ENCODE measurements around the gene IGF2BP1. TPM values are rescaled to one million over a fixed set of nuclear protein-coding genes. Genes with fewer than 3 reads are reported as not detected.
"Not testable (repeated sequence)": the region's sequence is repeated elsewhere in the genome, so short reads cannot be mapped to it uniquely, and the experiment has no call there.

The IGF2BP1 gene
- total RNA-seq, 2 donors from 2014 or later, result 0.32 to 0.50 TPM

DNA sequence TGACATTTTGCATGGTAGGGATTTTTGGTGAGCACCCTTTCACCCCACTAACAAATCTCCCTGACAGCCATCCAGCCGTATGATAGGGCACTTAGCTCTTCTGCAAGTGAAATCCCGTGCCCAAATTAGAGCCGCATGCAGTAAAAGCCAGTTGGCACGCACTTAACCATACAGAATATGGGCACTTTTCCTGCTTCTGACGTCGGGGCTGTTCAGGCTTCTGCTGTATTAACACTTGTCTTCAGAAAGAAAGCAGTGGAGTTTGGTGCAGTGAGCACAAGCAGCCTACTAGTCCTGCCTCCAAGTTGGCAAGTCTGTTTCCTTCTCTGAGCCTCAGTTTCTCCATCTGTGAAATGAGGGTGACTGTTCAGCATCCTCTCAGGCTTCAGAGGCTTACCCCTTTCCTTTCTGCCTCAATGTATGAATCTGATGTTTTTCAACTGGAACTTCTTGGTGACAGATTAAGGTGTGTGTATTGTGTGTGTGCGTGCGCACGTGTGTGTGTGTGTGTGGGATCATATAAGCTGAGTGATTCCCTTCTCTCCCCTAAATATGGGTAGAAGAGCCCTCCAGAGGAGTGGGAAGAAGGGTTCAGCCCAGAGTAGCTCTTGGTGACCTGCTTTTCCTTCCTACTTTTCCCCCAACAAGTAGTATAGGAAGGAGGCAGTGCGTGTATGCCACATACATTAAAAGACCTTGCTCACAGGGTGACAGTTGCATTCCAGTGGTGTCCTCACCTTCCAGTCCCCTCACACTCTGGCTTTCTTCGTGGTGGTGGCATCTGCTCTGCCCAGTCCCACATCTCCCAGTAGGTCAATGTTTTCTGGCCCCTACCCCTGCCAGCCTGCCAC is 19.0 kb downstream of the IGF2BP1 start:
- ATAC-seq (replicated peaks in 1 of 2), result no peak
- no peak for DNase-seq
- H3K4me1 Mint-ChIP-seq (ENCODE audit: low read depth), result no peaks in the 10 kb centered on the region
- no peaks in the 10 kb centered on the region for H3K9me3 Mint-ChIP-seq
- no peaks in the 10 kb centered on the region for H3K36me3 Mint-ChIP-seq (ENCODE audit: insufficient read depth in 2 of 2)
- H3K27me3 Mint-ChIP-seq (ENCODE audit: low read depth), result peaks cover 45% of the 10 kb centered on the region
- no peak overlapping the region for H3K4me3 Mint-ChIP-seq
- no peak overlapping the region for H3K27ac Mint-ChIP-seq

DNA sequence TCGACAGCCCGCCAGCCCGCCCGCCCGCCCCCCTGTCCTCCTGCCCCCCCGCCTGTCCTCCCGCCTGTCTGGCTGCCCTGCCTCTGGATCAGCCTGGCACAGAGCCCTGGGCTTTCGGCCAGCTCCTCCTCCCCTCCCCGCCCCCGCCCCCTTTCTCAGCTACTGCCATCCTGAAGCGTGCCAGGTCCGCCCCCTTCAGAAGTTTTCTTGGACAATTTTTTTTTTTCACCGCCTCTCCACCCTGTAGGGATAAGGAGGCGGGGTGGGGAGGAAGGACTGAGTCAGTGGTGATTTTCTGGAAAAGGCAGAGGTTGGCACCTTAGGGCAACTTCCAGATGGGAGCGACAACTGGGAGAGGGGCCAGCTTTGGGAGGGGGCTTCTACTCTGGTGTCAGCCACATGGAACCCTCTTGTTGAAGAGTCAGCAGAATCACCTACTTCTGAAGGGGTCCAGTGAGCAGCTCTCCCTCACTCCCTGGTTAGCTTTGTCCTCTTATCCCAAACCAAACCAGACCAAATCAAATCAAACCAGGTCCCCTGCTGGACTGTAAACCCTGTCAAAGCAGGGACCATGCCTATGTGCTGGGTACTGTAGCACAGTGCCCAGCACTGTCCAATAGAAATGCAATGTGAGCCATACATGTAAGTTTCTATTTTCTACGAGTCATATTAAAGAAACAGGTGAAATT is 19.7 kb downstream of the IGF2BP1 start:
- no peaks in the 10 kb centered on the region for H3K9me3 Mint-ChIP-seq
- peaks cover 39% of the 10 kb centered on the region for H3K27me3 Mint-ChIP-seq (ENCODE audit: low read depth)
- H3K4me3 Mint-ChIP-seq, result no peak overlapping the region
- no peak for ATAC-seq (replicated peaks in 1 of 2)
- no peak overlapping the region for H3K27ac Mint-ChIP-seq
- H3K4me1 Mint-ChIP-seq (ENCODE audit: low read depth), result no peaks in the 10 kb centered on the region
- DNase-seq, result no peak
- no peaks in the 10 kb centered on the region for H3K36me3 Mint-ChIP-seq (ENCODE audit: insufficient read depth in 2 of 2)

DNA sequence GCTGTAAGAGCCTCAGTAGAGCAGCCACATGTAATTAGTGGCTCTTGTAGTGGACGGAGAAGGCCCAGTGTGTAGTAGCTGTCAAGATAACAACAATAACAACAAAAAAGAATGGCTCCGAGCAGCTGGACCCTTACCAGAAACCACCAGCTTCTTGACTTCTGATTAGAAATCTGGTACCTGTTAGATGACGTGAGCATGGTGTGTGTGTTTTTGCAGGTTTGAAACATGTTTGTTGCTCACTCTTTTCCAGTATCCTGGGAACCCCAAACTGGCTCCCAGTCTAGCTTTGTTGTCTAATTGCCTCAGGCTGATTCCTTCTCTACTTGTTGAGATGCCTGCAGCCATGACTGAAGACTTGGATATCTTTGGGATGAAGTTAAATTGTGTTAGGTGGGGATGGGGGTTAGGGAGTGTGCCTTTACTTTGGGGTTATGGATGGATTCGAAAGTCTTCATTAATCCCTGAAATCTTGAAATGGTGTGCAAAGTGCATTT is 21.0 kb downstream of the IGF2BP1 start:
- no peak overlapping the region for H3K27ac Mint-ChIP-seq
- no peaks in the 10 kb centered on the region for H3K9me3 Mint-ChIP-seq
- H3K27me3 Mint-ChIP-seq (ENCODE audit: low read depth), result peaks cover 27% of the 10 kb centered on the region
- no peaks in the 10 kb centered on the region for H3K36me3 Mint-ChIP-seq (ENCODE audit: insufficient read depth in 2 of 2)
- H3K4me3 Mint-ChIP-seq, result no peak overlapping the region
- DNase-seq (no peak), ATAC-seq (replicated peaks in 1 of 2) (no peak)
- H3K4me1 Mint-ChIP-seq (ENCODE audit: low read depth), result no peaks in the 10 kb centered on the region

DNA sequence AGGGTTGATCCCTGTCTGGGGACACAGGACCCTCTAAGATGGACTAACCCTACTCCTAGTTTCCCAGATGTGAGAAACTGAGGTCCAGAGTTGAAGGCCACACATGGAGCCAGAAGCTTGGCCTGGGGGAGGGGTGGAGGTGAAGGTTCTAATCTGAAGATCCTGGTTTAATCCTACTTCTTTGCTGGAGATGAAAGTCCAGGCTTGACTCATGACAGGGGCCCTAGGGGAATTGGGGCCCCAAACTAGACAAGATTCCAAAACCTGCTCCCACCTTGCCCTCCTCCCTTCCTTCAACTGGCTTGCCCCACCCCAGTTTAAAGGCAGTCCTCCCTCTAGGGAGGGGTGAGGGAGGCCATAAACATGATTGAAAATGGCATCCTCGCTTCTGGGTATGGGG is 21.6 kb downstream of the IGF2BP1 start:
- H3K4me3 Mint-ChIP-seq, result no peak overlapping the region
- H3K27ac Mint-ChIP-seq, result no peak overlapping the region
- no peaks in the 10 kb centered on the region for H3K36me3 Mint-ChIP-seq (ENCODE audit: insufficient read depth in 2 of 2)
- DNase-seq (no peak), ATAC-seq (replicated peaks in 1 of 2) (no peak)
- no peaks in the 10 kb centered on the region for H3K4me1 Mint-ChIP-seq (ENCODE audit: low read depth)
- H3K9me3 Mint-ChIP-seq, result no peaks in the 10 kb centered on the region
- peaks cover 26% of the 10 kb centered on the region for H3K27me3 Mint-ChIP-seq (ENCODE audit: low read depth)

DNA sequence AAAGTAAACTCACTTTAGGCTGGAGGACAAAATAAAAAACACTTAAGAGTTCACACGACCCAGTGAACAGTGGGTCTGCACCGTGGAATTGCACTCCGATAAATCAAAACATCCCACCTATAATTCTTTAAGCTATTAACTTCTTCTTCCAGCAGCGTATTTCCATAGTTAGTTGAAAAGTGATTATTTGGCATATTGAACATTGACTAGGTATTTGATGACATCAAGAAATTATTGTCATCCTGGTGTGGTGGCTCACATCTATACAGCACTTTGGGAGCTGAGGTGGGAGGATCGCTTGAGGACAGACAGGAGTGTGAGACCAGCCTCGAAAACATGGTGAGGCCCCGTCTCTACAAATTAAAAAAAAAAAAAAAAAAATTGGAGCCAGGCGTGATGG is 23.4 kb downstream of the IGF2BP1 start:
- ATAC-seq (replicated peaks in 1 of 2) (no peak), DNase-seq (no peak)
- Mint-ChIP-seq H3K4me1 (ENCODE audit: low read depth) (no peaks in the 10 kb centered on the region), H3K4me3 (no peak overlapping the region), H3K27ac (no peak overlapping the region), H3K27me3 (ENCODE audit: low read depth) (peaks cover 10% of the 10 kb centered on the region), H3K36me3 (ENCODE audit: insufficient read depth in 2 of 2) (no peaks in the 10 kb centered on the region), H3K9me3 (no peaks in the 10 kb centered on the region)

DNA sequence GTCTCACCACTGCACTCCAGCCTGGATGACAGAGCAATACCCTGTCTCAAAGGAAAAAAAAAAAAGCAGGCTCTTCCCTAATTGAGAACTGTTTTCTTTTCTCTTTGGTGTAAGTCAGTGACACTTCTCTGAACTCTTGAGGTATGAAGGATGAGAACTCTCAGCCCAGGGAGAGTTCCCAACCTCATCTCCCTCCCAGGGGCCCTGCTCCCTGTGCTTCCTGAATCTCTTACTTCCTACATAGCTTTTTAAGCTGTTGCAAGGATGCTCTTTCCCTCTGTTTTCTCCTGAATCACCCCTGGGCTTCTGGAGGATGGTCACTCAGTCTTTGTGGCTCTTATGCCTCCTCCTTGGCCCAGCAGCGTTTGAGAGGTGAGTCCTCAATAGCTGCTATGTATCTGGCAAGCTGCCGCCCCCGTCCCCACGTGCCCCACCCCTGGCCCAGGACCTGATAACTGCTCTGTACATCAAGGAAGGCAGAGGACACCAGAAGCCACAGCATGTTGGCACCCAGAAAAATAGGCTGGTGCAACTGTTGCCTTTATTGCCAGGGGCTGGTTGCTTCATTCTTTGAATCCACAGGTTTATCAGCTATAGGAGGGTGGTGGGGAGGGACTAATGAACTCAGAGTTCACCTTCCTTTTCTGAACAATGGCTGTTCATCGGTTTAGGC is 24.0 kb downstream of the IGF2BP1 start:
- DNase-seq (no peak), ATAC-seq (replicated peaks in 1 of 2) (no peak)
- no peaks in the 10 kb centered on the region for H3K36me3 Mint-ChIP-seq (ENCODE audit: insufficient read depth in 2 of 2)
- no peak overlapping the region for H3K27ac Mint-ChIP-seq
- no peaks in the 10 kb centered on the region for H3K4me1 Mint-ChIP-seq (ENCODE audit: low read depth)
- H3K4me3 Mint-ChIP-seq, result no peak overlapping the region
- no peaks in the 10 kb centered on the region for H3K9me3 Mint-ChIP-seq
- H3K27me3 Mint-ChIP-seq (ENCODE audit: low read depth), result peaks cover 4% of the 10 kb centered on the region

DNA sequence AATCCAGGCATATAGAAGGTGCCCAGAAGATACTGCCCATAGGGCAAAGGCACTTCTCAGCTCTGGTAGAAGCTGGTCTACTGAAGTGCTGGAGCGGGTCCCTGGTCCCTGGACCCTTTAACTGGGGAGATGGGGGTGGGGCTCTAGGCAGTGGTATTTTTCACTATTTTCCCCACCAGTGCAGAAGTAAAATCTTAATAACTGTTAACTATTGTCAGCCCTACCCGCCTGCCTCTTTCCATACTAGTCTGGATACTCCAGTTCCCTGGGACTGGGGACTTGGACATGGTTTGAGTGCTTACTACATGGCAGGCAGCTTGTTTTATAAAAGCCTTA is 24.6 kb downstream of the IGF2BP1 start:
- DNase-seq (no peak), ATAC-seq (replicated peaks in 1 of 2) (no peak)
- Mint-ChIP-seq H3K27ac (no peak overlapping the region), H3K27me3 (ENCODE audit: low read depth) (no peaks in the 10 kb centered on the region), H3K9me3 (no peaks in the 10 kb centered on the region), H3K36me3 (ENCODE audit: insufficient read depth in 2 of 2) (no peaks in the 10 kb centered on the region), H3K4me3 (no peak overlapping the region), H3K4me1 (ENCODE audit: low read depth) (no peaks in the 10 kb centered on the region)

DNA sequence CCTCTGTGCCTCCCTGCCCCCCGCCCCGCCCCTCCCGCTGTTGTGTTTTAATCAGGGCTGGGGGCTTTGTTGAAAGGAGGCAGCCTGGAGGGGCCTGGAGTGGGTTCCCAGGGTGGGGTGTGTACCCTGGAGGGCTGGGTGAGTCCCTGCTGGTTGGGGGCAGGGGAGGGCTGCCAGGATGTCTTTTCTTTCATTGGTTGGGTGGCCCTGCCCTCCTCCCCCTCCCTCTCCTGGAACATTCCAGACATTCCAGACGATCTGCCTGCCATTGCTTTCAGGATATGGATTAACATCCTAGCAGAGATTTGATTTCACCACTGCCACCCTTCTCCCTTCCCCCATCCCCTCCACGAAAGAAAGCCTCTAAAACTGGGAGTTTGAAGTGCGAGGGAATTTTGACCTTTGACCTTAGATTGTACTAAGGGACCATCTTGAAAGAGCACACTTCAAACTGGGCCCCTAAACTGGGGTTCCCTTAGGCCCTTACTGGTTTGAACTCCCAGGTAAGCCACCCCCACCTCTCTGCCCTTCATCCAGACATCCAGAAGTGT is 25.3 kb downstream of the IGF2BP1 start:
- no peaks in the 10 kb centered on the region for H3K4me1 Mint-ChIP-seq (ENCODE audit: low read depth)
- no peaks in the 10 kb centered on the region for H3K27me3 Mint-ChIP-seq (ENCODE audit: low read depth)
- no peaks in the 10 kb centered on the region for H3K9me3 Mint-ChIP-seq
- ATAC-seq (replicated peaks in 1 of 2), result no peak
- H3K4me3 Mint-ChIP-seq, result no peak overlapping the region
- no peak for DNase-seq
- no peaks in the 10 kb centered on the region for H3K36me3 Mint-ChIP-seq (ENCODE audit: insufficient read depth in 2 of 2)
- H3K27ac Mint-ChIP-seq, result no peak overlapping the region

DNA sequence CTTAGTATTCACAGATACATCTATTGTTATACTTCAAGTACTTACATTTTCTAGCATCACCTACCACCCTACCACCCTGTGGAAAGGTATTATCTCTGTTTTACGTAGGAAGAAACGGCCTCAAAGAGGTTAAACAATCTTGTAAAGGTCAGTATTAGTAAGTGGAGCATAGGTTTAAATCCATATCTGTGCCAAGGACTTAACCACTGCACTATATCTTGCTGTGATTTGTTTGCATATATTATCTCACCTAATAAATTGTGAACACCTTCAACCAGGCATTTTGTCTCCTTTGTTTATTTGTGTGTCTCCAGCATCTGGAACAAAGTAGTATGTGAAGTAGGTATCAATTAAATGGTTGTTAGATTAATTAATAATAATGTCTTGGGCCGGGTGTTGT is 27.3 kb downstream of the IGF2BP1 start:
- no peaks in the 10 kb centered on the region for H3K9me3 Mint-ChIP-seq
- no peaks in the 10 kb centered on the region for H3K4me1 Mint-ChIP-seq (ENCODE audit: low read depth)
- H3K36me3 Mint-ChIP-seq (ENCODE audit: insufficient read depth in 2 of 2), result no peaks in the 10 kb centered on the region
- H3K27ac Mint-ChIP-seq, result no peak overlapping the region
- ATAC-seq (replicated peaks in 1 of 2) (no peak), DNase-seq (no peak)
- H3K4me3 Mint-ChIP-seq, result no peak overlapping the region
- peaks cover 6% of the 10 kb centered on the region for H3K27me3 Mint-ChIP-seq (ENCODE audit: low read depth)

DNA sequence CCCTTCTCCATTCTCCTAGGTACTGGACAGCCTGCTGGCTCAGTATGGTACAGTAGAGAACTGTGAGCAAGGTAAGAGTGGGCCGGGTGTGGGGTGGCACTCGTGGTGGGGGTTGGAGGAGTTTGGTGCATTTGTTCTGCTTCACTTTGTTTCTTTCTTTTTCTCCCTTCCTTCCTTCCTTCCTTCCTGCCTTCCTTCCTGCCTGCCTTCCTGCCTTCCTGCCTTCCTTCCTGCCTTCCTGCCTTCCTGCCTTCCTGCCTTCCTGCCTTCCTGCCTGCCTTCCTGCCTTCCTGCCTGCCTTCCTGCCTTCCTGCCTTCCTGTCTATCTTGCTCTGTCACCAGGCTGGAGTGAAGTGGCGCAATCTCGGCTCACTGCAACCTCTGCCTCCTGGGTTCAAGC is 29.3 kb downstream of the IGF2BP1 start:
- ATAC-seq (replicated peaks in 1 of 2); H3K27ac Mint-ChIP-seq; DNase-seq; H3K9me3 Mint-ChIP-seq; H3K4me3 Mint-ChIP-seq; H3K4me1 Mint-ChIP-seq (ENCODE audit: low read depth); H3K36me3 Mint-ChIP-seq (ENCODE audit: insufficient read depth in 2 of 2): not testable (repeated sequence)
- H3K27me3 Mint-ChIP-seq (ENCODE audit: low read depth), result peaks cover 11% of the 10 kb centered on the region

DNA sequence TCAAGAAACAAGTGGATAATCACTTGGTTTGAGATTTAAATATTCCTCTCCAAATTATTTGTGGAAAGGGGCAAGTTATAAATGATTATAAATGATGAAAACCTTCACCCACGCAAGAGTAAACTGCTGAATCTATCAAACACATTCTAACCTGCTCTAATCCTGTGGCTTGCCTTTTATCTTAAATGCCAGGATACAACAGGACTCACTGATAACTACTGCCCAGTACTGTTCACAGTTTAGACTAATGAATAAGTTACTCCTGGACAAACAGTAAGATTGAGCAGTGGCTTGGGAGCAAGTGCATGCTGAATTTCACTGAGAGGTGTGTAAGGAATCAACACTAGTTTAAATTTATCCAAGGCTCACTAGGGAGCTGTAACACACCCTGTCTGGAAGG is 31.1 kb downstream of the IGF2BP1 start:
- Mint-ChIP-seq H3K36me3 (ENCODE audit: insufficient read depth in 2 of 2) (no peaks in the 10 kb centered on the region), H3K4me1 (ENCODE audit: low read depth) (peaks cover 6% of the 10 kb centered on the region), H3K27me3 (ENCODE audit: low read depth) (peaks cover 12% of the 10 kb centered on the region), H3K9me3 (no peaks in the 10 kb centered on the region), H3K27ac (no peak overlapping the region), H3K4me3 (no peak overlapping the region)
- DNase-seq, result no peak
- ATAC-seq (replicated peaks in 1 of 2), result no peak

DNA sequence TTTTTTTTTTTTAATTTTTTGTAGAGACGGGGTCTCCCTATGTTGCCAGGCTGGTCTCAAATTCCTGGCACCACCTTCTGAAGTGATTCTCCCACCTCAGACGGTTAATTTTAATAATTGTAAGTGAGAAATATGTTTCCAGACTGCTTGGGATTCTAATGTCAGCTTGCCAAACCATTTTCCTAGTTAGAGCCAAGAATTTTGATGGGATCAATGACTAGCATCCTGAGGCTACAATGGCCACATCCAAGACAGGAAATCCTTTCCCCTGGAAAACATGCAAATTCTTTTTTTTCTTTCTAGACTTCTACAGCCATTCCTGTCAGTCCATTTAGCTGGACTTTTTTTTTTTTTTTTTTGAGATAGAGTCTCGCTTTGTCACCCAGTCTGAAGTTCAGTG is 32.6 kb downstream of the IGF2BP1 start:
- ATAC-seq (replicated peaks in 1 of 2), result no peak
- H3K27ac Mint-ChIP-seq, result no peak overlapping the region
- H3K4me1 Mint-ChIP-seq (ENCODE audit: low read depth), result peaks cover 6% of the 10 kb centered on the region
- DNase-seq, result no peak
- peaks cover 12% of the 10 kb centered on the region for H3K27me3 Mint-ChIP-seq (ENCODE audit: low read depth)
- H3K36me3 Mint-ChIP-seq (ENCODE audit: insufficient read depth in 2 of 2), result no peaks in the 10 kb centered on the region
- no peak overlapping the region for H3K4me3 Mint-ChIP-seq
- no peaks in the 10 kb centered on the region for H3K9me3 Mint-ChIP-seq
